Subcutaneous abdominal adipose tissue (tissue), 5 donors: ENCODE results near the gene FYN.

Experiments
- H3K27ac ChIP-seq: one replicate; pipeline ENCODE4 v1.7.0; 2013; ENCODE audit warnings: low read depth, mild to moderate bottlenecking, inconsistent platforms, low read length, moderate library complexity
- H3K27me3 ChIP-seq, 5 donors: one replicate each; pipeline ENCODE4 v1.7.0; 2013; ENCODE audit warnings: low read length in 5 of 5, inconsistent platforms in 1 of 5; ENCODE audit not compliant: control insufficient read depth in 5 of 5, insufficient read depth in 4 of 5
- H3K36me3 ChIP-seq, 5 donors: one replicate each; pipeline ENCODE4 v1.7.0; 2013; ENCODE audit warnings: low read length in 5 of 5; ENCODE audit not compliant: control insufficient read depth in 5 of 5, insufficient read depth in 5 of 5
- H3K4me1 ChIP-seq, 5 donors: one replicate each; pipeline ENCODE4 v1.7.0; 2013; ENCODE audit warnings: low read length in 5 of 5, mild to moderate bottlenecking in 3 of 5, moderate library complexity in 1 of 5; ENCODE audit not compliant: control insufficient read depth in 5 of 5, insufficient read depth in 5 of 5
- H3K4me3 ChIP-seq, 5 donors: one replicate each; pipeline ENCODE4 v1.7.0; 2013; ENCODE audit warnings: low read length in 5 of 5, low read depth in 1 of 5
- H3K9ac ChIP-seq, 5 donors: one replicate each; pipeline ENCODE4 v1.7.0; 2013; ENCODE audit warnings: low read length in 5 of 5, mild to moderate bottlenecking in 4 of 5, moderate library complexity in 3 of 5
- H3K9me3 ChIP-seq, 5 donors: one replicate each; pipeline ENCODE4 v1.7.0; 2013; ENCODE audit warnings: low read length in 5 of 5; ENCODE audit not compliant: control insufficient read depth in 5 of 5
- donor health status: healthy.
- donor health status: healthy.
- donor health status: healthy.
- donor health status: healthy.
- donor health status: healthy.

FYN gene

GRCh38 chr6:111796310-111796918 is 76.8 kb downstream of the FYN start:
- peaks cover 3 to 47% (median 21%) of the 10 kb centered on the region in 5 donors for H3K4me1 ChIP-seq

GRCh38 chr6:111795558-111795957 is 77.7 kb downstream of the FYN start:
- Histone ChIP-seq H3K4me1 (peaks cover 3 to 52% (median 29%) of the 10 kb centered on the region in 5 donors), H3K27ac (no peak overlapping the region), H3K27me3 (no peaks in the 10 kb centered on the region)

More at GRCh38 chr6:111796310-111796918, 76.8 kb downstream of the FYN start:
- H3K9ac ChIP-seq: no peak overlapping the region
- no peaks in the 10 kb centered on the region for H3K9me3 ChIP-seq
- no peak overlapping the region for H3K27ac ChIP-seq
- H3K4me3 ChIP-seq: no peak overlapping the region
- H3K36me3 ChIP-seq: no peaks in the 10 kb centered on the region
- H3K27me3 ChIP-seq: no peaks in the 10 kb centered on the region

GRCh38 chr6:111794727-111795452 is 78.4 kb downstream of the FYN start:
- Histone ChIP-seq H3K9ac (no peak overlapping the region), H3K4me1 (peaks cover 3 to 50% (median 36%) of the 10 kb centered on the region in 5 donors), H3K27me3 (no peaks in the 10 kb centered on the region), H3K36me3 (no peaks in the 10 kb centered on the region), H3K9me3 (no peaks in the 10 kb centered on the region), H3K4me3 (no peak overlapping the region), H3K27ac (no peak overlapping the region)

More at GRCh38 chr6:111795558-111795957, 77.7 kb downstream of the FYN start:
- H3K9ac ChIP-seq: no peak overlapping the region
- H3K4me3 ChIP-seq: no peak overlapping the region
- no peaks in the 10 kb centered on the region for H3K9me3 ChIP-seq
- H3K36me3 ChIP-seq: no peaks in the 10 kb centered on the region

- no peak overlapping the region for H3K4me3 ChIP-seq
- H3K36me3 ChIP-seq: no peaks in the 10 kb centered on the region
- no peak overlapping the region for H3K27ac ChIP-seq
- H3K9me3 ChIP-seq: no peaks in the 10 kb centered on the region
- H3K9ac ChIP-seq: peak overlapping the region in 1 of 5 donors; percentile 11
- no peaks in the 10 kb centered on the region for H3K27me3 ChIP-seq
- peaks cover 3 to 50% (median 42%) of the 10 kb centered on the region in 5 donors for H3K4me1 ChIP-seq
Measured at GRCh38 chr6:111794300-111794699, 79.0 kb downstream of the FYN start.

- peaks cover 3 to 51% (median 42%) of the 10 kb centered on the region in 5 donors for H3K4me1 ChIP-seq
- H3K27me3 ChIP-seq: no peaks in the 10 kb centered on the region
- no peak overlapping the region for H3K4me3 ChIP-seq
- no peaks in the 10 kb centered on the region for H3K36me3 ChIP-seq
- no peaks in the 10 kb centered on the region for H3K9me3 ChIP-seq
- H3K9ac ChIP-seq: peak overlapping the region in 1 of 5 donors; percentile 39
- no peak overlapping the region for H3K27ac ChIP-seq
Measured at GRCh38 chr6:111793711-111794111, 79.5 kb downstream of the FYN start.

GRCh38 chr6:111792914-111793700 is 80.1 kb downstream of the FYN start:
- Histone ChIP-seq H3K27me3 (no peaks in the 10 kb centered on the region), H3K36me3 (no peaks in the 10 kb centered on the region), H3K27ac (no peak overlapping the region), H3K9ac (peak overlapping the region in 1 of 5 donors; percentile 39), H3K4me1 (peaks cover 3 to 48% (median 41%) of the 10 kb centered on the region in 5 donors), H3K9me3 (no peaks in the 10 kb centered on the region), H3K4me3 (no peak overlapping the region)

GRCh38 chr6:111792241-111792640 is 81.0 kb downstream of the FYN start:
- Histone ChIP-seq H3K27ac (no peak overlapping the region), H3K4me1 (peaks cover 3 to 49% (median 40%) of the 10 kb centered on the region in 5 donors), H3K9me3 (no peaks in the 10 kb centered on the region)

GRCh38 chr6:111791415-111791814 is 81.8 kb downstream of the FYN start:
- Histone ChIP-seq H3K36me3 (no peaks in the 10 kb centered on the region), H3K9ac (no peak overlapping the region), H3K27ac (no peak overlapping the region), H3K4me3 (no peak overlapping the region), H3K9me3 (no peaks in the 10 kb centered on the region), H3K27me3 (no peaks in the 10 kb centered on the region), H3K4me1 (peaks cover 3 to 49% (median 40%) of the 10 kb centered on the region in 5 donors)

More at GRCh38 chr6:111792241-111792640, 81.0 kb downstream of the FYN start:
- no peak overlapping the region for H3K9ac ChIP-seq
- no peaks in the 10 kb centered on the region for H3K36me3 ChIP-seq
- no peaks in the 10 kb centered on the region for H3K27me3 ChIP-seq
- H3K4me3 ChIP-seq: no peak overlapping the region

- no peaks in the 10 kb centered on the region for H3K9me3 ChIP-seq
- peak overlapping the region in 1 of 5 donors; percentile 8 for H3K9ac ChIP-seq
- H3K36me3 ChIP-seq: no peaks in the 10 kb centered on the region
- H3K4me3 ChIP-seq: no peak overlapping the region
- H3K4me1 ChIP-seq: peaks cover under 1 to 51% (median 41%) of the 10 kb centered on the region in 5 donors
- no peaks in the 10 kb centered on the region for H3K27me3 ChIP-seq
- H3K27ac ChIP-seq: peak overlapping the region; percentile 66
Measured at GRCh38 chr6:111789598-111789997, 83.7 kb downstream of the FYN start.
